Esophagus (tissue), 2 donors: ENCODE results near the gene KLHL17. TPM values are rescaled to one million over a fixed set of nuclear protein-coding genes. Genes with fewer than 3 reads are reported as not detected.
"Not testable (repeated sequence)": the region's sequence is repeated elsewhere in the genome, so short reads cannot be mapped to it uniquely, and the experiment has no call there.

ENCODE experiments used
- H3K27ac ChIP-seq, 2 donors: one replicate each; pipeline ENCODE4 v1.5.1; 2013; ENCODE audit warnings: low read depth in 2 of 2, mild to moderate bottlenecking in 2 of 2, inconsistent platforms in 1 of 2, low read length in 1 of 2, moderate library complexity in 1 of 2
- H3K27me3 ChIP-seq, 2 donors: one replicate each; pipeline ENCODE4 v1.6.1; 2013; ENCODE audit warnings: low read length in 2 of 2, control low read depth in 1 of 2, mild to moderate bottlenecking in 1 of 2; ENCODE audit not compliant: insufficient read depth in 2 of 2, control insufficient read depth in 1 of 2
- H3K36me3 ChIP-seq, 2 donors: one replicate each; pipeline ENCODE4 v1.6.1; 2013; ENCODE audit warnings: low read length in 1 of 2; ENCODE audit not compliant: control insufficient read depth in 2 of 2, insufficient read depth in 2 of 2
- H3K4me1 ChIP-seq, 2 donors: one replicate each; pipeline ENCODE4 v1.6.1; 2013; ENCODE audit warnings: low read length in 1 of 2; ENCODE audit not compliant: control insufficient read depth in 2 of 2, insufficient read depth in 2 of 2
- H3K4me3 ChIP-seq, 2 donors: one replicate each; pipeline ENCODE4 v1.5.1; 2013; ENCODE audit warnings: low read length in 2 of 2, mild to moderate bottlenecking in 2 of 2, low read depth in 1 of 2, moderate library complexity in 1 of 2
- H3K9me3 ChIP-seq, 2 donors: one replicate each; pipeline ENCODE4 v1.6.1; 2013; ENCODE audit warnings: mild to moderate bottlenecking in 2 of 2, low read depth in 1 of 2, low read length in 1 of 2, moderate library complexity in 1 of 2; ENCODE audit not compliant: control insufficient read depth in 2 of 2, insufficient read depth in 1 of 2
- WGBS, 2 donors: extraction: QIAGEN DNeasy Blood & Tissue Kit; methylation state at CpG; one replicate each; pipeline ENCODE4 v1.1.7; 2013; 5-methylcytosine and 5-hydroxymethylcytosine counted together
- polyA plus RNA-seq, 2 donors: library from polyadenylated mRNA; stranded (reverse); fragments of 200-250 nt; gene quantifications; one replicate each; pipeline ENCODE4 v1.2.3, GENCODE V29; 2013
- donor health status: healthy with polysubstance abuse.
- donor health status: Bipolar disorder and iron deficiency.

Gene KLHL17
- polyA plus RNA-seq, 2 donors, result 11.9 to 21.8 TPM

GRCh38 chr1:972726-973458 is 12.5 kb downstream of the KLHL17 start:
- Histone ChIP-seq H3K36me3 (peaks cover 0 to 14% of the 10 kb centered on the region in 2 donors), H3K9me3 (no peaks in the 10 kb centered on the region), H3K4me3 (no peak overlapping the region), H3K4me1 (peaks cover 0 to 31% of the 10 kb centered on the region in 2 donors), H3K27me3 (no peaks in the 10 kb centered on the region), H3K27ac (peak overlapping the region in 1 of 2 donors; percentile 13)
- 78 to 83% methylated on average over 25 to 28 of the region's 28 CpGs for WGBS, 2 donors

- H3K27ac ChIP-seq, result no peak overlapping the region
- 79 to 82% methylated on average over 27 to 28 of the region's 28 CpGs for WGBS, 2 donors
- peaks cover 0 to 28% of the 10 kb centered on the region in 2 donors for H3K4me1 ChIP-seq
- H3K9me3 ChIP-seq, result no peaks in the 10 kb centered on the region
- no peak overlapping the region for H3K4me3 ChIP-seq
- H3K27me3 ChIP-seq, result no peaks in the 10 kb centered on the region
- peaks cover 0 to 14% of the 10 kb centered on the region in 2 donors for H3K36me3 ChIP-seq
Measured at GRCh38 chr1:973459-974292, 13.3 kb downstream of the KLHL17 start.

- 85 to 91% methylated on average over 11 of the region's 11 CpGs for WGBS, 2 donors
- Histone ChIP-seq H3K4me1 (peaks cover 0 to 26% of the 10 kb centered on the region in 2 donors), H3K27me3 (no peaks in the 10 kb centered on the region), H3K36me3 (peaks cover 0 to 14% of the 10 kb centered on the region in 2 donors), H3K4me3 (no peak overlapping the region), H3K9me3 (no peaks in the 10 kb centered on the region), H3K27ac (no peak overlapping the region)
Measured at GRCh38 chr1:974293-974640, 13.9 kb downstream of the KLHL17 start.

- H3K4me3 ChIP-seq, result no peak overlapping the region
- no peaks in the 10 kb centered on the region for H3K9me3 ChIP-seq
- no peaks in the 10 kb centered on the region for H3K27me3 ChIP-seq
- 65 to 76% methylated on average over 17 of the region's 17 CpGs for WGBS, 2 donors
- H3K27ac ChIP-seq, result peak overlapping the region; percentile 17 to 93
- H3K4me1 ChIP-seq, result peaks cover 0 to 25% of the 10 kb centered on the region in 2 donors
- H3K36me3 ChIP-seq, result peaks cover 0 to 14% of the 10 kb centered on the region in 2 donors
Measured at GRCh38 chr1:974687-975328, 14.4 kb downstream of the KLHL17 start.

- WGBS, 2 donors, result 58 to 63% methylated on average over 9 of the region's 9 CpGs
- Histone ChIP-seq H3K27ac (peak overlapping the region; percentile 74 to 93), H3K36me3 (peaks cover 0 to 14% of the 10 kb centered on the region in 2 donors), H3K9me3 (no peaks in the 10 kb centered on the region), H3K27me3 (no peaks in the 10 kb centered on the region), H3K4me1 (peaks cover 0 to 23% of the 10 kb centered on the region in 2 donors), H3K4me3 (no peak overlapping the region)
Measured at GRCh38 chr1:975365-975764, 15.0 kb downstream of the KLHL17 start.

GRCh38 chr1:975896-976683 is 15.7 kb downstream of the KLHL17 start:
- Histone ChIP-seq H3K4me1 (peaks cover 0 to 17% of the 10 kb centered on the region in 2 donors), H3K36me3 (peaks cover 0 to 14% of the 10 kb centered on the region in 2 donors), H3K9me3 (no peaks in the 10 kb centered on the region), H3K27ac (peak overlapping the region; percentile 74 to 93), H3K27me3 (no peaks in the 10 kb centered on the region), H3K4me3 (peak overlapping the region in 1 of 2 donors; percentile 41)
- 2 to 4% methylated on average over 35 to 40 of the region's 40 CpGs for WGBS, 2 donors

GRCh38 chr1:976791-977190 is 16.4 kb downstream of the KLHL17 start:
- not testable (repeated sequence) for H3K9me3 ChIP-seq, H3K27me3 ChIP-seq, H3K4me3 ChIP-seq, H3K27ac ChIP-seq
- Histone ChIP-seq H3K36me3 (peaks cover 0 to 14% of the 10 kb centered on the region in 2 donors), H3K4me1 (peaks cover 0 to 14% of the 10 kb centered on the region in 2 donors)
- WGBS, 2 donors, result 43 to 63% methylated on average over 12 to 17 of the region's 39 CpGs

- Histone ChIP-seq H3K9me3 (peaks cover 0 to 4% of the 10 kb centered on the region in 2 donors), H3K4me1 (peaks cover 0 to 10% of the 10 kb centered on the region in 2 donors), H3K36me3 (peaks cover 0 to 10% of the 10 kb centered on the region in 2 donors), H3K27me3 (no peaks in the 10 kb centered on the region), H3K4me3 (no peak overlapping the region), H3K27ac (no peak overlapping the region)
- 70 to 76% methylated on average over 34 to 44 of the region's 44 CpGs for WGBS, 2 donors
Measured at GRCh38 chr1:978069-978834, 17.9 kb downstream of the KLHL17 start.
